Gastrocnemius medialis (tissue), 4 donors: ENCODE data around the gene FOXP3.

Source experiments
- POLR2A ChIP-seq, 2 donors: fragments of 450-650 bp; IDR thresholded peaks; one replicate each; pipeline ENCODE4 v1.6.1; 2017; ENCODE audit warnings: antibody characterized with exemption in 2 of 2, mild to moderate bottlenecking in 2 of 2, moderate library complexity in 2 of 2
- TF ChIP-seq, protein P1 (sequence below), 5 experiments: fragments of 450-650 bp in 3 of 5; fragments of 200-600 bp in 2 of 5; sonication (generic) in 2 of 5; IDR thresholded peaks in 4 of 5; conservative IDR thresholded peaks in 1 of 5; 1 replicate in 4 of 5; 2 replicates in 1 of 5; pipeline ENCODE4 v1.5.1; 2016 to 2019; ENCODE audit warnings: antibody characterized with exemption in 5 of 5, mild to moderate bottlenecking in 3 of 5, moderate library complexity in 3 of 5

DNA sequence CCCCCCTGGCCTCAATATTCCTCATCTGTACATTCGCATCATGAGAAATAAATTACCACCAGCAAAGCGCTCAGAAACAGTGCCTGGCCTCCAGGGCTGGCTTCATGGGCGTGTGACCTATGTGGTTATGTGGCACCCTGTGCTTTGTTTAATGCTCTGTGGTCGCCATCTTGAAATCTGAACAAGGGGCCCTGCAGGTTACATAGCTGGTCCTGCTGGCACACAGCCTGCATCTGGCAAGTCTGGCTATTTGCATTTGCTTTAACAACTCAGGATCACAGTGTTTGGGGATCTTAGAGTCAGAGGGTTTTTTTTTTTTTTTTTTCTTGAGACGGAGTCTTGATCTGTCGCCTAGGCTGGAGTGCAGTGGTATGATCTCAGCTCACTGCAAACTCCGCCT is 9.9 kb downstream of the FOXP3 start:
- TF ChIP-seq, protein P1, sequence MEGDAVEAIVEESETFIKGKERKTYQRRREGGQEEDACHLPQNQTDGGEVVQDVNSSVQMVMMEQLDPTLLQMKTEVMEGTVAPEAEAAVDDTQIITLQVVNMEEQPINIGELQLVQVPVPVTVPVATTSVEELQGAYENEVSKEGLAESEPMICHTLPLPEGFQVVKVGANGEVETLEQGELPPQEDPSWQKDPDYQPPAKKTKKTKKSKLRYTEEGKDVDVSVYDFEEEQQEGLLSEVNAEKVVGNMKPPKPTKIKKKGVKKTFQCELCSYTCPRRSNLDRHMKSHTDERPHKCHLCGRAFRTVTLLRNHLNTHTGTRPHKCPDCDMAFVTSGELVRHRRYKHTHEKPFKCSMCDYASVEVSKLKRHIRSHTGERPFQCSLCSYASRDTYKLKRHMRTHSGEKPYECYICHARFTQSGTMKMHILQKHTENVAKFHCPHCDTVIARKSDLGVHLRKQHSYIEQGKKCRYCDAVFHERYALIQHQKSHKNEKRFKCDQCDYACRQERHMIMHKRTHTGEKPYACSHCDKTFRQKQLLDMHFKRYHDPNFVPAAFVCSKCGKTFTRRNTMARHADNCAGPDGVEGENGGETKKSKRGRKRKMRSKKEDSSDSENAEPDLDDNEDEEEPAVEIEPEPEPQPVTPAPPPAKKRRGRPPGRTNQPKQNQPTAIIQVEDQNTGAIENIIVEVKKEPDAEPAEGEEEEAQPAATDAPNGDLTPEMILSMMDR (IDR thresholded peaks at IDR 0.05 in 4 of 5, conservative IDR thresholded peaks at IDR 0.05 in 1 of 5), result no peak
- no peak for TF ChIP-seq POLR2A (IDR thresholded peaks at IDR 0.05)
